ENCODE results near the gene SYTL3. TPM values are rescaled to one million over a fixed set of nuclear protein-coding genes. Genes with fewer than 3 reads are reported as not detected.

Gene SYTL3
- total RNA-seq, 1 experiment from 2014 or later = 0.09 TPM

- Histone ChIP-seq H3K4me2 (ENCODE audit: insufficient read depth, insufficient read length, low read length) (no peak overlapping the region), H3K4me1 (ENCODE audit: insufficient read depth, low read length) (peaks cover 8% of the 10 kb centered on the region; the same call in 1 of the 2 replicates), H3K4ac (ENCODE audit: low read depth, low read length) (no peak overlapping the region), H3T11ph (ENCODE audit: low read length) (no peak overlapping the region), H3K9me3 (ENCODE audit: control insufficient read depth, low read depth, low read length) (no peaks in the 10 kb centered on the region), H3K27ac (ENCODE audit: insufficient read length, low read depth, low read length) (no peak overlapping the region), H3K56ac (ENCODE audit: insufficient read length, low read depth, low read length) (no peak overlapping the region), H2BK15ac (ENCODE audit: low read depth, low read length) (no peak overlapping the region), H3K79me1 (ENCODE audit: insufficient read depth, low read depth, low read length, poor library complexity, severe bottlenecking) (no peaks in the 10 kb centered on the region), H2AFZ (ENCODE audit: low read length) (no peak overlapping the region), H4K5ac (ENCODE audit: insufficient read length, low read depth, low read length) (no peak overlapping the region), H2BK120ac (ENCODE audit: low read depth, low read length, poor library complexity, severe bottlenecking) (no peak overlapping the region), H4K91ac (ENCODE audit: insufficient read length, low read depth, low read length) (no peak overlapping the region), H3K9ac (ENCODE audit: extremely low read depth, insufficient read length, low read length) (no peak overlapping the region), H2BK20ac (ENCODE audit: low read depth, low read length, poor library complexity, severe bottlenecking) (no peak overlapping the region), H2BK5ac (ENCODE audit: insufficient read length, low read length) (no peak overlapping the region), H4K8ac (replicated peaks; ENCODE audit: insufficient read length, low read depth, low read length) (no peak overlapping the region), H3K23ac (ENCODE audit: insufficient read length, low read depth, low read length) (no peak overlapping the region), H3K23me2 (ENCODE audit: insufficient read length, low read depth, low read length, poor library complexity, severe bottlenecking) (no peaks in the 10 kb centered on the region), H3K14ac (ENCODE audit: insufficient read depth, low read length) (no peak overlapping the region), H4K20me1 (ENCODE audit: control insufficient read depth, insufficient read depth, insufficient read length) (no peaks in the 10 kb centered on the region), H3K79me2 (ENCODE audit: insufficient read depth, low read length) (no peaks in the 10 kb centered on the region), H2AK5ac (ENCODE audit: insufficient read length, low read length) (no peak overlapping the region), H2BK12ac (ENCODE audit: insufficient read length, low read depth, low read length) (no peak overlapping the region), H3K27me3 (ENCODE audit: insufficient read depth, low read length) (no peaks in the 10 kb centered on the region), H3K18ac (ENCODE audit: insufficient read length, low read depth, low read length) (no peak overlapping the region)
- Mint-ChIP-seq H3K4me1 (peaks cover 19 to 22% of the 10 kb centered on the region in 2 experiments), H3K27ac (peak overlapping the region; percentile 88 to 96 (median 89); a peak in 6 of 7 replicates), H3K36me3 (ENCODE audit: insufficient read depth in 1 of 3, low read depth in 3 of 3) (peaks cover 48 to 76% (median 63%) of the 10 kb centered on the region in 3 experiments), H3K27me3 (ENCODE audit: low read depth) (no peaks in the 10 kb centered on the region), H3K4me3 (no peak overlapping the region), H3K9me3 (peaks cover 3 to 10% of the 10 kb centered on the region in 2 experiments; a peak in 2 of 5 replicates)
- DNase-seq = no peak
- no peak for TF ChIP-seq CTCF (conservative IDR thresholded peaks at IDR 0.05)
- WGBS (ENCODE audit: extremely low coverage, insufficient read length, low lambda C conversion rate) = no CpG with 5 or more reads among the region's 9 CpGs
These were observed 39.4 kb upstream of the SYTL3 start for GRCh38 chr6:158610319-158610968.

Data from H9 (cell line).